HG03175 (cell line): Measurements from ENCODE around the gene STOML1.
"Not testable (repeated sequence)": the region's sequence is repeated elsewhere in the genome, so short reads cannot be mapped to it uniquely, and the experiment has no call there.

Experiments
- ATAC-seq: cut with Tn5 transposase; IDR thresholded peaks from one replicate; pipeline ENCODE4 v1.9.1; 2021; ENCODE audit warnings: mild to moderate bottlenecking, moderate library complexity; ENCODE audit not compliant: unreplicated experiment

STOML1 gene

DNA sequence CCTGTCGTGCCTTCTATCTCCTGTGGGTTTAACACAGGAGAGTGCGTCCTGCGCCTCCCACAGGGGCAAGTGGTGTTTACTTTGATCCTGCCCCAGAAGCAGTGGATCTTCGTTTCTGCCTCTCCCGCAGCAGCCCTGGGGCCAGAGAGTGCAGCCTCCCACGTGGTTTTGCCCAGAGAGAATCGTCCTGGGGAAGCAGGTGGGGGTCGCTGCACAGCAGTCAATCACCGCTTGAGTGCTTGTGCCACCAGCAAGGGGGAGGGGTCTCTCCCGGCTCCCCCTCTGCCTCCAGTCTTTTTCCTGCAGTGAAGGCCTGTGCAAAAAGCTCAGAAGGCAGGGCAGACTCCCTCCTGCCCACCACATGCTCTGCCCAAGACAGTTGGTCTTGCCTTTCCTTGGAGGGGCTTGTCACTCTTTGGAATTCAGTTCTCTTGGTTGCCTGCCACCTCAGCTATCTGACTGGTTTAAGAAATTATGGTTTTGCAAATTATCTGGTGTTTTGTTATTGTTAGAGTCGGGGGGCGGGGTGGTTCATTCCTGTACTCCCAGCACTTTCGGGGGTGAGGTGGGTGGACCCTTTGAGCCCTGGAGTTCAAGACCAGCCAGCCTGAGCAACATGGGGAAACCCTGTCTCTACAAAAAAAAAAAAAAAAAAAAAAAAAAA, 26.9 kb downstream of the STOML1 start:
- ATAC-seq = peak; percentile 18

DNA sequence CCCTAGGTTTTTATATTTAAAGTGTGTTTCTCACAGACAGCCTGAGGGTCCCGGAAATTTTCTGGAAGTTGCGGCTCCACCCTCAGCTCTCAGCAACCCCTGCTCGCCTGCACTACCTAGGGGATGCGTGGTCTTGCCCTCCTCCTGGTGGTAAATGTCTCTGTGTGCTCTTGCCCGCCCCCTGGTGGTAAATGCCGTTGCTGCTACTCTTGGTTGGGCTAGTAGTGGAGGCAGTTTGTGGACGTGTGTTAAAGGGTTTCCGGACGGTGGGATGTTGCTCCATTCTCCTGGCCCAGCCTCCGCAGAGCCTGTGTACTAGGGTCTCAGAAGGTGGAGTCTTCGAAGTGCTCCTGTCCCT, 27.4 kb downstream of the STOML1 start:
- peak; percentile 57 for ATAC-seq

- no peak for ATAC-seq
Observed at GRCh38 chr15:73962433-73962832, 29.7 kb downstream of the STOML1 start.

DNA sequence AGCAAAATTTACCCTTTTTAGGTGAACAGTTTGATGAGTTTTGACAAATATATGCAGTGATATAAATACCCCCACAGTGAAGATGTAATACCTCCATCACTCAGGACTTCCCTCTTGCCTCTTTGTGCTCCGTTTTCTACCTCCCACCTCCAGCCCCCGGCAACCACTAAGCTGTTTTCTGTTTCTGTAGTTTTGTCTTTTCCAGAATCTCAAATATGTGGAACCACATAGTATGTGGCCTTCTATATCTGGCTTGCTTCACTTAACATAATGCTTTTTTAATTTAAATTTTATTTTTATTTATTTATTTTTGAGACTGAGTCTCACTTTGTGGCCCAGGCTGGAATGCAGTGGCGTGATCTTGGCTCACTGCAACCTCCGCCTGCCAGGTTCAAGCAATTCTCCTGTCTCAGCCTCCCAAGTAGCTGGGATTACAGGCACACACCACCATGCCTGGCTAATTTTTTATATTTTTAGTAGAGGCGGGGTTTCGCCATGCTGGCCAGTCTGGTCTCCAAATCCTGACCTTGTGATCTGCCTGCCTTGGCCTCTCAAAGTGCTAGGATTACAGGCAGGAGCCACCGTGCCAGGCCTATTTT, 31.5 kb downstream of the STOML1 start:
- not testable (repeated sequence) for ATAC-seq

DNA sequence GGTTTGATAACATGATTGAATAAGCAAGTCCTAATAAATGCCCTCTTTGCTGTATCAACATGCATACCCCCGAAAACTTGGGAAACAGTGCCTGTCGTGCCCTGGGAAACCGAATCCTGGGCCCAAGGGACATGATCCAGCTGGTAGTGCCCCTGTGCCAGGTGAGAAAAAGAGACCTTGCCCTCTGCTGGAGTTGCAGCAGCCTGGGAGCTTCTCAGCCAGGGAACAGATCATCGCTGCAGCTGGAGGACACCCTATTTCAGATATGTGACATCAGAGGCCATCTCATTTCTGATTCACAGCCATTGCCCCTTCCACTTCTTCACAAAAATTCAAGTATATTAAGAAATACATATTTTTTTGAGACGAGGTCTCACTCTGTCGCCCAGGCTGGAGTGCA, 32.3 kb downstream of the STOML1 start:
- no peak for ATAC-seq

DNA sequence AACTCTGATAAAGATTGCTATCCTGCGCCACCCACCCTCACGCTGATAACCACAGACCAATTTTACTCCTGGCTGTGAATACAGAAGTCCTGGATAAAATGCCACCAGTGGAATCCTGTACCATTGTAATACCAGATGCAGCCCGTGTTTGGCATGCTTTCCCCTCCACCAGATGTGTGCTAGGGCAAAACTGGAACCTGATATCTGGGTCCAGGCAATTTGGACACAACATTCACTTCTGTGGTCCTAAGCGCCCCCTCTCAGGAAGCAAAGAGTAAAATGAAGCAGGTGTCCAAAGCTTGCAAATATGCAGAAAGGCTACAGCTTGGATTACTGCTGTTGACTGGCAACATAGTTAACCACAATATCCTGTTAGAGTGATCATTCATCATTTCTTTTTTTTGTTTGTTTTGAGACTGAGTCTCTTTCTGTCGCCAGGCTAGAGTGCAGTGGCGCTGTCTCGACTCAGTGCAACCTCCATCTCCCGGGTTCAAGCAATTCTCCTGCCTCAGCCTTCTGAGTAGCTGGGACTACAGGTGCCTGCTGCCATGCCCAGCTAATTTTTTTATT, 33.0 kb downstream of the STOML1 start:
- ATAC-seq = no peak

DNA sequence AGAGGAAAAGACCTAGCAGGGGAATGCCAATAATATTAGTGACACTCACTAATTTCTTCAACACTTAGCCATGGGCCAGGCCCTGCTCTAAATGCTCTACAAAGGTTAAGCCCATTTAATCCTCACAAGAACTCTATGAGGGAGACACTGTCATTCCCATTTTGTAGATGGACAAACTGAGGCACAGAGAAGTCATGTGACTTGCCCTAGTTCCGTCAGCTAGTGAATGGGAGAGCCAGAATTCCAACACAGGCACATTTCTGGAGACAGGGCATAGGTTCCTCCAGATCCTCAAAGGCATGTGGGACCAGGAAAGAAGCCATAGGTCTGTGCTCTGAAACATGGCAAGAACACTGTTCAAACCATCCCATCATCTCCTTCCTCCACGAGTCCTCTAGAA, 34.3 kb downstream of the STOML1 start:
- ATAC-seq = no peak

DNA sequence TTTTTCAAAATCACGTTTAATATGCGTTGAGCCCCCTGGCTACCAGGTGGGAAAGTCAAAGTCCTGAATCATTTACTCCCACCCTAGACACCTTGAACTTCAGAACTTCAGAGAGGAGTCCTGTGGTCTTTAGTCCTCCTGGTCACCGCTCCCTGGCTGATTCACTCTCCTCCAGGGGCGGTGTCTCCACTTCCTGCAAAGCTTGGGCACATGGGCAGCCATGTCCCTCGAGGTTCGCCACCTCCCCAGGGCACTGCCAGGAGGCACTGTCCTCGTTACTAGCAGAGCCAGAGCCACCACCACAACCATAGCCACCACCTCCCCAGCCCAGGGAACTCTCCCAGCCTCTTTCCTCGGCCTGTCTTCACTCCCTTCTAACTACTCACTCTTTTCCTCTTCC, 34.8 kb downstream of the STOML1 start:
- ATAC-seq = no peak

DNA sequence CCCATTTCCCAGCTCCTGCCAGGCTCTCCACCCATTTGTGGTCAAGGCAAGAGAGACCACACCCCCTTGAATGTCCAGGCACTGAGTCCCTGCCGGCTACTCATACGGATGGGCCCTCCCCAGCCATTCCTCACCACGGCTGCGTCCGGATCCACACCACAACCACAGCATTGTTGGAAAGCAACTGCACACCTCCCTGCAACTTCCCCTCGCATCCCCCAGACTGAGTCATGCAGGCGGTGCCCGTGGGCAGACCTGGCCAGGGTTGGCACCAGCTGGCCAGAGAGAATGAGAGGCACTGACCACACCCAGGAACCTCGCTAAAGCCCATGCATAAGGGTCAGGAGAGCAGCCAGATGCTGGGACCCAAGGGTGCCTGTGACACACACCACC, 35.4 kb downstream of the STOML1 start:
- no peak for ATAC-seq

- ATAC-seq = no peak
Observed at GRCh38 chr15:73955861-73956742, 36.0 kb downstream of the STOML1 start.

DNA sequence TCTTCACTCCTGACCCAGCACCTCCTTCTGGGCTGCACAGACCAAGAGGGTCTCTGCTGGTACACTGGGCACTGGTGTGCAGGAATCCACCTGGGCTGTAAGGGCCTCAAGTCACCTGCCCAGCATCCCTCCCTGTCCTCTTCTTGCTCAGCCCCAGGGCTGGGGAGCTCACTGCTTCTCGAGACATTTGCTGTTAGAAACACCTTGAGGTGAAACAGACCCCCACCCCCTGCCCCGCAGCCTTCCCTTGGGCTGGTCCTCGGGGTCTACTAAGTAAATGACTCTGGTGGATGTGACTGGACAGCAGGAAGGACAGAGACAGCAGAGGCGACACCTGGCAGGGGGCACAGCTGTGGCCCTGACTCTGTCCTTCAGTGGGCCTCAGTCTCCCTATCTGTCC, 36.8 kb downstream of the STOML1 start:
- ATAC-seq = no peak

- ATAC-seq = no peak
Observed at GRCh38 chr15:73954188-73955145, 37.6 kb downstream of the STOML1 start.

DNA sequence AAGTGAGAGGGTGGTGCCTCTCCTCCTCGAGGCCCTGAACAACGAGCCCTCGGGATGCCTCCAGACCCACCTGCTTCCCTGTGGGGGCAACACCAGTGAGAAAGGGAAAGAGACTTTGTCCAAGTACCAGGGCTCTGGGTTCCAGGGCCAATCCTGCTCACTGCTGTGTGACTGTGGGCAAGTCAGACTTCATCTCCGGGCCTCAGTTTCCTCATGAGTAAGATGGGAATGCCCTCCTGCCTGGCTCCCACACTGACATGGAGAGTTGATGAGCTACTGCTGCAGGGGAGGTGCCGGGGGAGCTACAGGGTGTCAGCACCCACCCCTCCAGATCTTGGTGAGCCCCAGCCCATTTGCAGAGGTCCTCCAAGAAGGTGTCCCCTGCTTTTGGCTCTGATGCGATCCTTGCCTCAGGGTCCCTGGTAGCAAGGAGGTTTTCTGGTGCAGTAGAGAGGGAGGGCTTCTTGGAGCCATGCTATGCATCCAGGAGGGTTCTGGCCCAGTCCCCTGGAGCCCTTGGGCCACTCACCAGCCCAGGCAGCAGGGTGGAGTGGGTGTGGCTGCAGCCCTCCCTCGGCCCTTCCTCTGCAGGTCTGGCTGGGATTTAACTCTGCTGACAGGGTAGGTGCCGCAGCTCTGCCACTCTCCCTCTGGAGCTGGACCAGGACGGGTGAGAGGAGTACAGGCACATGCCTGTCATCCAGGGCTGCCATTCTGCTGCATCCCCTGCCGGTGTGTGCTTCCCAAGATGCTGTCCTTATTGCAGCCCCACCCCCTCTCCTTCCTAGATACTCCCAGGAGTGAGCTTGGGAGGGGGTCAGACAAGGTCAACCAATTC, 39.0 kb downstream of the STOML1 start:
- no peak for ATAC-seq

GRCh38 chr15:73952171-73952912, 39.8 kb downstream of the STOML1 start:
- no peak for ATAC-seq

- ATAC-seq = no peak
Observed at GRCh38 chr15:73951601-73952000, 40.5 kb downstream of the STOML1 start.

- ATAC-seq = no peak
Observed at GRCh38 chr15:73950831-73951561, 41.1 kb downstream of the STOML1 start.

- no peak for ATAC-seq
Observed at GRCh38 chr15:73950479-73950830, 41.6 kb downstream of the STOML1 start.

DNA sequence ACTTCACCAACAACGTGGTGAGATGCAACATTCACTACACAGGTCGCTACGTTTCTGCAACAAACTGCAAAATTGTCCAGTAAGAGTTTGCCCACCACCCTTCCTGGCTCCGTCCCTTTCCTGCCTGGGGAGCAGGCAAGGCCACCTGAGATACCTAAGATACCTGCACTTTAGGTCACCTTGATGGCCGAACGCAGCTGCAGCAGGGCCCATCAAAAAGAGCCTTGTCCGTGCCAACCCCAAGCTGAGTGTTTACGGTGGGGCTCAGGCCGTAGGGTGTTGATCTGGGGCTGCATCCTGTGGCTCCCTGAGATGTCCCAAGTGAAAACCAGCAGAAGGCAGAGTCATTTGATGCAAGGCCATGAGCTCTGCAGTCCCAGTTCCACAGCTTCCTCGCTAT, 42.6 kb downstream of the STOML1 start:
- no peak for ATAC-seq
